T-helper 17 cell (primary cell): ENCODE measurements around the gene ZSCAN31. TPM values are rescaled to one million over a fixed set of nuclear protein-coding genes. Genes with fewer than 3 reads are reported as not detected.

Experiments
- ATAC-seq: fragments of 150-1000 bp; cut with Tn5 transposase; 2 replicates; pipeline ENCODE4 v1.10.0; 2021; ENCODE audit warnings: mild to moderate bottlenecking, moderate library complexity
- DNase-seq, 3 donors: peaks; one replicate each; pipeline versions ENCODE4 v3.0.0 to v3.0.0-alpha.2; 2020 to 2021
- H3K9me3 ChIP-seq: one replicate; pipeline ENCODE4 v1.7.0; 2013; ENCODE audit warnings: low read length, mild to moderate bottlenecking; ENCODE audit not compliant: control insufficient read depth, poor library complexity, severe bottlenecking
- H3K27ac Mint-ChIP-seq: one replicate; pipeline ENCODE4 v1.8.0; 2022; ENCODE audit warnings: mild to moderate bottlenecking, moderate library complexity, mixed read lengths
- H3K27me3 Mint-ChIP-seq: one replicate; pipeline ENCODE4 v1.8.0; 2022; ENCODE audit warnings: mixed read lengths
- H3K36me3 Mint-ChIP-seq: one replicate; pipeline ENCODE4 v1.8.0; 2022; ENCODE audit warnings: low read depth, mixed read lengths
- H3K4me1 Mint-ChIP-seq: one replicate; pipeline ENCODE4 v1.8.0; 2022; ENCODE audit warnings: mild to moderate bottlenecking, mixed read lengths
- H3K4me3 Mint-ChIP-seq: one replicate; pipeline ENCODE4 v1.8.0; 2022; ENCODE audit warnings: mild to moderate bottlenecking, moderate library complexity, mixed read lengths
- total RNA-seq, 4 donors: library from RNA in 2 of 4; stranded (reverse) in 2 of 4; gene quantifications; one replicate each; pipeline ENCODE4 v1.2.3 and lab custom pipeline; 2022 to 2026

ZSCAN31 gene
- total RNA-seq, 2 donors from 2014 or later, result 0.77 to 0.86 TPM

- Mint-ChIP-seq H3K4me1 (peaks cover 19% of the 10 kb centered on the region), H3K36me3 (peaks cover 2% of the 10 kb centered on the region), H3K4me3 (no peak overlapping the region), H3K27ac (no peak overlapping the region), H3K27me3 (peaks cover 41% of the 10 kb centered on the region)
- ATAC-seq (no peak), DNase-seq (no peak)
- no peaks in the 10 kb centered on the region for H3K9me3 ChIP-seq
Observed at GRCh38 chr6:28347119-28347518, 11.2 kb upstream of the ZSCAN31 start.

DNA sequence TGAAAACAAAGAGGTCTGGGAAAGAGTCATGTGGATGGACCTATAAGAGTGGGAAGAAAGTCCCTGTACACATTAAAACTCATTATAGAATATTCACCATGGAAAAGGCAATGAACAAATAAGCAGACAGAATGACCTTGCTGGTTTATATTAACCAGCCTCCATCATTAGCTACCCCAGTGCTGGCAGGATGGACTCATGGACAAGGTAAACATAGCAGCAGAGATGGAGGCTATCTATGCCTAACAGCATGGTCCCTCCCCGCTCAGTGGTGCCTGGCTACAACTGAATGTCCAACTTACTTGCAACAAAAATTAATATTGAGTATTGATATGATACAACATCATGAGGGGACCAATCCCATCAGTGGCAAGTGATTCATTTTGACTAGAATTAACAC lies 9.3 kb upstream of the ZSCAN31 start:
- no peak overlapping the region for H3K4me3 Mint-ChIP-seq
- H3K27me3 Mint-ChIP-seq, result peaks cover 44% of the 10 kb centered on the region
- H3K27ac Mint-ChIP-seq, result no peak overlapping the region
- H3K36me3 Mint-ChIP-seq, result peaks cover 2% of the 10 kb centered on the region
- peaks cover 8% of the 10 kb centered on the region for H3K4me1 Mint-ChIP-seq
- DNase-seq (no peak), ATAC-seq (no peak)
- no peaks in the 10 kb centered on the region for H3K9me3 ChIP-seq

DNA sequence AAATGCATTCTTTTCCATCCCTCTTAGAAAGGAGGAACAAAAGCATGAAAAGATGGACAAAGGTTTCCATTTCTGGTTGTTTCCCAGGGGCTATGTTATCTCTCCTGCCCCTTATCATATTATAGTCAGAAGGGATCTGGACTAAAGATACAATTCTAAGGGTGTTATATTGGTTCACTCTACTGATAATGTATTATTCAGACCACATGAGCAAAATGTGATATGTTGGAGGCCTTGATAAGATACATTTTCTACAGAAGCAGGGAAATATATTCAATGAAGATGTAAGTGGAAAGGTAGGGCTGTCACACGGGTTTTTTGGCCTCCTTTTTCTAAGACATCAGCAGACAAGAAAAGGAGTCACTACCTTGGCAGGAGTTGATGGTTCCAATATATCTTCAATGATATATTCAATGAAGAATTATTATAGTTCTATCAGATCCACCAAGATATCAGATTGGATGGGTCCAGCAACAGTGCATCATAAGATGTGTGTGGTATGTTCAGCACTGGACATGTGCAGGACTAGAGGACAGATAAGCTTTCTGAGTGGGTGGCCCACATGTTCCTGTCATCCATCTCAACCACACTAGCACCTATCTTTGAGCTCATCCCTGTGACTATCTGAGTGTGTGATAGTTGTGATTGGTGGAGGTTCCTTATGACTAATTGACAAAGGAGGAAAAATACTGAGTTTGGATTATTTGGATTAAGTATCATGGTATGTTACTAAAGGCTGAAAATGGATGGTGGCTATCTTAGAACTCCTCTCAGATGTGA lies 8.1 kb upstream of the ZSCAN31 start:
- Mint-ChIP-seq H3K27me3 (peaks cover 44% of the 10 kb centered on the region), H3K4me1 (no peaks in the 10 kb centered on the region), H3K27ac (no peak overlapping the region), H3K4me3 (no peak overlapping the region), H3K36me3 (no peaks in the 10 kb centered on the region)
- DNase-seq (no peak), ATAC-seq (no peak)
- no peaks in the 10 kb centered on the region for H3K9me3 ChIP-seq

GRCh38 chr6:28340310-28341095 lies 4.6 kb upstream of the ZSCAN31 start:
- Mint-ChIP-seq H3K4me1 (no peaks in the 10 kb centered on the region), H3K27ac (no peak overlapping the region), H3K36me3 (no peaks in the 10 kb centered on the region), H3K4me3 (no peak overlapping the region), H3K27me3 (peaks cover 26% of the 10 kb centered on the region)
- ATAC-seq (no peak), DNase-seq (no peak)
- no peaks in the 10 kb centered on the region for H3K9me3 ChIP-seq

GRCh38 chr6:28337121-28337520 lies 1.2 kb upstream of the ZSCAN31 start:
- Mint-ChIP-seq H3K27me3 (peaks cover 3% of the 10 kb centered on the region), H3K36me3 (no peaks in the 10 kb centered on the region), H3K27ac (no peak overlapping the region), H3K4me1 (peaks cover 2% of the 10 kb centered on the region), H3K4me3 (no peak overlapping the region)
- DNase-seq (no peak), ATAC-seq (no peak)
- H3K9me3 ChIP-seq, result no peaks in the 10 kb centered on the region

GRCh38 chr6:28336284-28337120 lies 554 bp upstream of the ZSCAN31 start:
- H3K9me3 ChIP-seq, result no peaks in the 10 kb centered on the region
- H3K36me3 Mint-ChIP-seq, result no peaks in the 10 kb centered on the region
- DNase-seq, result no peak
- no peaks in the 10 kb centered on the region for H3K27me3 Mint-ChIP-seq
- no peak overlapping the region for H3K27ac Mint-ChIP-seq
- H3K4me3 Mint-ChIP-seq, result no peak overlapping the region
- H3K4me1 Mint-ChIP-seq, result peaks cover 2% of the 10 kb centered on the region
- peak; percentile 24 for ATAC-seq

DNA sequence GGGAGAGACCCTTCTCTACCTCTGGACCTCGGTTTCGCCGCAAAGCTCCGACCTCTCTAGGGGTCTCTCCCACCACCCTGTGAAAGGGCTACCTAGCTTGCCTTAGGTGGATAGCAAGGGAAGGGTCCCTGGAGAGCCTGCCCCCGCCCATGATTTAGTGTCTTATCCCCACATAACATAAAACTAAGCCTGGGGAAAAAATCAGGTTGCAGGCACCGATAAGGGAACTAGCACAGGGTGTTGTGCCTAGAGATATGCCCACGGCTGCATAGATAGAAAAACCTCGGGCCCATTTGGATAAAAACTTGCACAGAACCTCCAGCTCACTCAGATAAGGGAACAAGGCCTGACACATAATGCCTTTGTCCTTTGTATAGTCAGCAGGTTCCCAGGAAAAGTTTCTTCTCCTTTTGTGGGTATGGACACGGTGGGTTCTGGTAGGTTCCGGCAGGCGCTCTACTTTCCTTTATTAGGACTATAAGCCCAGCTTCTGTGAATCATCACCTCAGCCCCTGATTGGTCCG lies 846 bp downstream of the ZSCAN31 start:
- Mint-ChIP-seq H3K4me1 (peaks cover 2% of the 10 kb centered on the region), H3K27ac (no peak overlapping the region), H3K4me3 (no peak overlapping the region), H3K27me3 (no peaks in the 10 kb centered on the region), H3K36me3 (no peaks in the 10 kb centered on the region)
- no peaks in the 10 kb centered on the region for H3K9me3 ChIP-seq
- DNase-seq (no peak), ATAC-seq (no peak)

DNA sequence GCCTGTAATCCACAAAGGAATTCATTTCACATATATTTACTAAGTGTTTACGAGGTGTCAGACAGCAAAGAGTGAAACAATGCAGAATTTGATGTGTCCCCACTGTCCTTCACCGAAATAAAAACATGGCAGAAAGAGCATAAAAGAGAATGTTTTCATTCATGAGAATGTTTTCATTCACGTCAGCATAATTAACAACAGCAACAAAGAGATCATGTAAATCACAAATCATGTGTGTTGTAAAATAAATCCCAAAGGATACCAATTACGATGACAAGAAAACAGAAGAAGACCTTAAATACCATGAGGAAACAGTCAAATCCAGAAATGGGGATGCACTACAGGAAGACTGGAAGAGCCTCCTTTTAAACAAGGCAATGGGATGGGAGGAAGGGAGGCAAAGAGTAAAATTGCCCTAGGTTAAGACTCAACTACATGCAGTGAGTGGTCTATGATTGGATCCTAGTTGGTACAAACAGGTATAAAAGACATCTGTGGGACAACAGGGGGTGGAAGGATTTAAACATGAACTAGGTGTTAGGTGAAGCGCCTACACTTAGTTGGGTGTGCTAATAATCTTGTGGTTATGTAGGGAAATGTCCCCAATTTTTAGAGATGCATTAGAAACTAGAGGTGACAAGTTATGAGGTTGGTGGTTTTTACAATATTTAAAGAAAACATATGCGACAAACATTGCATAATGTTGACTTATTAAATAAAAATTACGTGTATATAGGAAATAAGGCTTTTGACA lies 1.5 kb downstream of the ZSCAN31 start:
- H3K27ac Mint-ChIP-seq, result no peak overlapping the region
- no peaks in the 10 kb centered on the region for H3K9me3 ChIP-seq
- no peaks in the 10 kb centered on the region for H3K36me3 Mint-ChIP-seq
- DNase-seq (no peak), ATAC-seq (no peak)
- H3K4me1 Mint-ChIP-seq, result peaks cover 2% of the 10 kb centered on the region
- no peaks in the 10 kb centered on the region for H3K27me3 Mint-ChIP-seq
- H3K4me3 Mint-ChIP-seq, result peak overlapping the region; percentile 2

GRCh38 chr6:28333599-28334018 lies 2.3 kb downstream of the ZSCAN31 start:
- H3K9me3 ChIP-seq, result no peaks in the 10 kb centered on the region
- Mint-ChIP-seq H3K4me3 (no peak overlapping the region), H3K27ac (no peak overlapping the region), H3K4me1 (peaks cover 2% of the 10 kb centered on the region), H3K27me3 (no peaks in the 10 kb centered on the region), H3K36me3 (no peaks in the 10 kb centered on the region)
- DNase-seq (no peak), ATAC-seq (no peak)

- no peaks in the 10 kb centered on the region for H3K36me3 Mint-ChIP-seq
- peaks cover 2% of the 10 kb centered on the region for H3K4me1 Mint-ChIP-seq
- ATAC-seq, result no peak
- H3K27ac Mint-ChIP-seq, result no peak overlapping the region
- no peak overlapping the region for H3K4me3 Mint-ChIP-seq
- DNase-seq, result no peak
- H3K9me3 ChIP-seq, result no peaks in the 10 kb centered on the region
- no peaks in the 10 kb centered on the region for H3K27me3 Mint-ChIP-seq
Observed at GRCh38 chr6:28333047-28333446, 2.9 kb downstream of the ZSCAN31 start.

- Mint-ChIP-seq H3K27ac (no peak overlapping the region), H3K36me3 (no peaks in the 10 kb centered on the region), H3K27me3 (no peaks in the 10 kb centered on the region), H3K4me1 (peaks cover 2% of the 10 kb centered on the region), H3K4me3 (no peak overlapping the region)
- ATAC-seq, result no peak
- H3K9me3 ChIP-seq, result peaks cover 6% of the 10 kb centered on the region
- DNase-seq, result no peak
Observed at GRCh38 chr6:28330041-28330440, 5.9 kb downstream of the ZSCAN31 start.

- Mint-ChIP-seq H3K36me3 (peaks cover 2% of the 10 kb centered on the region), H3K27me3 (no peaks in the 10 kb centered on the region), H3K27ac (no peak overlapping the region), H3K4me3 (no peak overlapping the region), H3K4me1 (no peaks in the 10 kb centered on the region)
- H3K9me3 ChIP-seq, result peaks cover 6% of the 10 kb centered on the region
- ATAC-seq, result no peak
- DNase-seq, result no peak
Observed at GRCh38 chr6:28326371-28326948, 9.5 kb downstream of the ZSCAN31 start.
